Measurements from ENCODE around the gene GNA15.

The GNA15 gene

DNA sequence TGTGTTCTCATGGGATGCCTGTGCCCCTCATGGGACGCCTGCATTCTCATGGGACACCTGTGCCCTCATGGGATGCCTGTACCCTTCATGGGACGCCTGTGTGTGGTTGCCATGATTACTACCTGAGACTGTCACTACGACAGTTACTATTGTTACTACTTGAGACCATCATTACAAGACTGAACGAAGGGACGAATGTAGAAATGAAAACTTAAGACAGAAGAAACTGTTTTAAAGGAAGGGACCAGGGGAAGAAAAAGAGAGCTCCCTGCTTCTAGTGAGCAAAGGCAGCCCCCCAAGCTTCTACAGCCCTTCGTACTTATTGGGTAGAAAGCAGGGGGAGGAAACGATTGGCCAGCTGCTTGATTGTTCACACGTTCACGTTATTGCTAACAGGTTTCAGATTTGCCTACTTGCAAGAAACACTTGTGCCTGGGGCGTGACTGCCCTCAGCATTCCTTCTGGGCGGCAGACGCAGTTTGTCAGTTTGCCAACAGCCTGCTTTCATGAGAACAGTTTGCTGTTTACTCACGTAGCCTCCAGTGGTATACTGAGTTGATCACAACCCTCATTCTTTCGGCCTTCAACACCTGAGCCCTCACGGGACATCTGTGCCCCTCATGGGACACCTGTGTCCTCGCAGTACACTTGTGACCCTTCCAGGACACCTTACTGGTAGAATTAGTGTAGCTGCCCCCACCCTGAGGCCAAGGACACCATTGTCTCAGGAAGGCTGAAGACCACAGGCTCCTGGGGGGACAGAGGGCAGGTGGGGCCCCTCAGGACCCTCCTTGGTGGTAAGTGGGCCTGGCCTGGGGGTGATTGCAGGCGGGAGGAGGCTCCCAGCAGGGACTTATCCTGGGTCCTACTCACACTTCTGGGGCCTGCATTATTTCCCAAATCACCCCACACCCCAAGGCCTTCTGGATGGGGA lies 40.2 kb downstream of the GNA15 start:
- DNase-seq (ENCODE audit: low spot score), result no peak

DNA sequence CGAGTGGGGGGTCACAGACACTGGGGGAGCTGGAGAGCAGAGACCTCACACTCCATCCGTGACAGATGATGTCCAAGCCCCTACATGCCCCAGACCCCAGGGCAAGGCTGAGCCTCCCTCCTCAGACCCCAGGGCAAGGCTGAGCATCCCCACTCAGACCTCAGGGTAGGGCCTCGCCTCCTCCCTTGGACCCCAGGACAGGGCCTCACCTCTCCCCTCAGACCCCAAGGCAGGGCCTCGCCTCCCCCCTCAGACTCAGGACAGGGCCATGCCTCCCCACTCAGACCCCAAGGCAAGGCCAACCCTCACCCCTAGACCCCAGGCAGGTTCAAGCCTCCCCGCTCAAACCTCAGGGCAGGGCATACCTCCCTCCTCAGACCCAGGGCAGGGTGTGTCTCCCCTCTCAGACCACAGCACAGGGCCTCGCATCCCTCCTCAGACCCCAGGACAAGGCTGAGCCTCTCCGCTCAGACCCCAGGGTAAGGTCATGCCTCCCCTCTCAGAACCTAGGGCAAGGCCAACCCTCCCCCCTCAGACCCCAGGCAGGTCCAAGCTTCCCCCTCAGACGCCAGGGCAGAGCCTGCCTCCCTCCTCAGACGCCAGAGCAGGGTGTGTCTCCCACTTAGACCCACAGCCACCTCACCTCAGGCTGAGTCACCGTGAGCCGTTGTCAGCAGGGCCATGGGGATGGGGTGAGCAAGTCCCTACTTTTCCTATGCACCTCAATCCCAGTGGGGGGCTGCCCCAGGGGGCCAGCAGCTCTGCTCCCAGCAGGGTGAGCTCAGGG lies 41.1 kb downstream of the GNA15 start:
- no peak for DNase-seq (ENCODE audit: low spot score)

DNA sequence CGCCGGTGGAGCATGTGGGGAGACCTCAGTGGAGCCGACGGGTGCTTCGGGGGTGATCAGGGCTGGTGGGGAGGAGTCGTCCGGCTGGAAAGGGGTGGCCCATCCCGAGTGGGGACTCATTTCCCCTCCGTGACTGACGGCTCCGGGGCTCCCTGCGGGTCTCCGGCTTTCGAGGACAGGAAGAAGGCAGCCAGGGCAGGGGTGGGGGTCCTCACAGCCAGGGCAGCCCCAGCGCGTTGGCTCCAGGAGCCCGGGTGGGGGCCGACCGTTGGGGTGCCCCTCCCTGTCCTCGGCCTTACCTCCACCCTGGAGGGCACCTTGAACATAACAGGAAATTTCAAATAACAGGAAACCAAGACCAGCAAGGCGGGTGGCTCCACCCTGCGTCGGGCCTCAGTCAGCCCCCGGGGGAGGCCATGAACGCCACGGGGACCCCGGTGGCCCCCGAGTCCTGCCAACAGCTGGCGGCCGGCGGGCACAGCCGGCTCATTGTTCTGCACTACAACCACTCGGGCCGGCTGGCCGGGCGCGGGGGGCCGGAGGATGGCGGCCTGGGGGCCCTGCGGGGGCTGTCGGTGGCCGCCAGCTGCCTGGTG lies 42.6 kb downstream of the GNA15 start, which contains the start of gene S1PR4:
S1PR4 (plus strand) TSS at position 393 of the 596 bp plus-strand sequence; CDS start at position 417, 24 bp downstream.
- no peak for DNase-seq (ENCODE audit: low spot score)

DNA sequence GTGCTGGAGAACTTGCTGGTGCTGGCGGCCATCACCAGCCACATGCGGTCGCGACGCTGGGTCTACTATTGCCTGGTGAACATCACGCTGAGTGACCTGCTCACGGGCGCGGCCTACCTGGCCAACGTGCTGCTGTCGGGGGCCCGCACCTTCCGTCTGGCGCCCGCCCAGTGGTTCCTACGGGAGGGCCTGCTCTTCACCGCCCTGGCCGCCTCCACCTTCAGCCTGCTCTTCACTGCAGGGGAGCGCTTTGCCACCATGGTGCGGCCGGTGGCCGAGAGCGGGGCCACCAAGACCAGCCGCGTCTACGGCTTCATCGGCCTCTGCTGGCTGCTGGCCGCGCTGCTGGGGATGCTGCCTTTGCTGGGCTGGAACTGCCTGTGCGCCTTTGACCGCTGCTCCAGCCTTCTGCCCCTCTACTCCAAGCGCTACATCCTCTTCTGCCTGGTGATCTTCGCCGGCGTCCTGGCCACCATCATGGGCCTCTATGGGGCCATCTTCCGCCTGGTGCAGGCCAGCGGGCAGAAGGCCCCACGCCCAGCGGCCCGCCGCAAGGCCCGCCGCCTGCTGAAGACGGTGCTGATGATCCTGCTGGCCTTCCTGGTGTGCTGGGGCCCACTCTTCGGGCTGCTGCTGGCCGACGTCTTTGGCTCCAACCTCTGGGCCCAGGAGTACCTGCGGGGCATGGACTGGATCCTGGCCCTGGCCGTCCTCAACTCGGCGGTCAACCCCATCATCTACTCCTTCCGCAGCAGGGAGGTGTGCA lies 43.3 kb downstream of the GNA15 start:
- no peak for DNase-seq (ENCODE audit: low spot score)

DNA sequence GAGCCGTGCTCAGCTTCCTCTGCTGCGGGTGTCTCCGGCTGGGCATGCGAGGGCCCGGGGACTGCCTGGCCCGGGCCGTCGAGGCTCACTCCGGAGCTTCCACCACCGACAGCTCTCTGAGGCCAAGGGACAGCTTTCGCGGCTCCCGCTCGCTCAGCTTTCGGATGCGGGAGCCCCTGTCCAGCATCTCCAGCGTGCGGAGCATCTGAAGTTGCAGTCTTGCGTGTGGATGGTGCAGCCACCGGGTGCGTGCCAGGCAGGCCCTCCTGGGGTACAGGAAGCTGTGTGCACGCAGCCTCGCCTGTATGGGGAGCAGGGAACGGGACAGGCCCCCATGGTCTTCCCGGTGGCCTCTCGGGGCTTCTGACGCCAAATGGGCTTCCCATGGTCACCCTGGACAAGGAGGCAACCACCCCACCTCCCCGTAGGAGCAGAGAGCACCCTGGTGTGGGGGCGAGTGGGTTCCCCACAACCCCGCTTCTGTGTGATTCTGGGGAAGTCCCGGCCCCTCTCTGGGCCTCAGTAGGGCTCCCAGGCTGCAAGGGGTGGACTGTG lies 44.0 kb downstream of the GNA15 start:
- DNase-seq (ENCODE audit: low spot score), result no peak

DNA sequence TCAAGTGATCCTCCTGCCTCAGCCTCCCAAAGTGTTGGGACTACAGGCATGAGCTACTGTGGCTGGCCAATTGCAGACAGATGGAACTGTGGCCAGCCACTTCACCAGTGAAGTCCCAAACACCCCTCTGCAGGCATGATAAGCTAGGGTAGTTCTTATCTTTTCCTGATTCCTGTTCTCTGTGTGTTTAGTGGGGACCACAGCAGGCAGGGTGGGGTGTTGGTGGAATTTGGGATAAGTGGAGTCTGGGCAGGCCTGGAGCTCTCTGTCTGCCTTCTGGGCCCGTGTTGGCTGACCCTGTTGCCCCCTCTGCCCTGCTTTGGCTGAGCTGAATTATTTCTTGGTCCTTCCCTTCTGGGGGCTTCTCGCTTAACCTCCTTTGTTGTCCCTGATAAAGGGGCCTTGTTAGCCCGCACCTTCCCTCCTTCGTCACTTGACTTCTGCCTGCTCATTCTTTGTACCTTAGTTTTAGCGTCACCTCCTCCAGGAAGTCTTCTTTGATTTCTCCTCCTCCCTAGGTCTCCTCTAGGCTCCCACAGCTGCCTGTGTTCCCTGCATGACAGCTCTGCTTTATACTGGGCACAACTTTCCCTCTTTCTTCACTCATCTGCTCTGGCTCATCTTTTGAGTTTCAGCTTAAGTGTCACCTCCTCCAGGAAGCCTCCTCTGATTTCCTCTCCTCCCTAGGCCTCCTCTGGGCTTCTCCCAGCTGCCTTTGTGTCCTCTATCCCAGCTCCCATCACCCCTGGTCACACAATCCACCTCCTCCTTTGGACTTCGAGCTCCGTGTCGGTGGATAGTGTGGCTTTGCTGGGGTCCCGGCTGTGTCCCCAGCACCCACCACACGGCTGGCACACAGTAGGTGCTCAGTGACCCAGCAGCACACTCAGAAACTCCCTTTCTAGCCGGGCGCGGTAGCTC lies 48.1 kb downstream of the GNA15 start:
- DNase-seq (ENCODE audit: low spot score), result no peak

DNA sequence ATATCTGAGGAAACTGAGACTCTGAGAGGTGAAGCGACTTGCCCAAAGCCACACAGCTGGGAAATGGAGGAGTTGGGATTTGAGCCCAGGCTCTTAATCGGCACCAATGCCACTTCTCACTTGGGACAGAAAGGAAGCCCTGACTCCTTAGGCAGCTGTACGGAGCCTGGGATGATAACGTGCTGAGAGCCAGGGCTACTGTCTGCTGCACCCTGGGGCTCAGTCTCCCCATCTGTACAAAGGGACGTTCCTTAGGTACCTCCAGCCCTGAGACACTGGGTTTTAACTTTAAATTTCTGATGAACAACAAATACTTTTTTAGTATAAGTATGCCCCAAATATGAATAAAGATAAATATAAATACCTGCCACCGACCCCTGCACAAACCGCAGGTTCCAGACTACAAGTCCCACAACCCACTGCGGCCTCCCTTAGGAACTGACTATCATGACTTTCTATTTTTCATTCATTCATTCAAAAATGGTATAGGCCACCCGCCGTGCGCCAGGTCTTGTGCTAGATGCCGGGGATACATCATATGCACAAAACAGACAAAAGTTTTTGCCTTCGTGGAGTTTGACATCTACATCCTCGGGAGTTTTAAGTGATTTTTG lies 49.1 kb downstream of the GNA15 start:
- DNase-seq (ENCODE audit: low spot score), result no peak

DNA sequence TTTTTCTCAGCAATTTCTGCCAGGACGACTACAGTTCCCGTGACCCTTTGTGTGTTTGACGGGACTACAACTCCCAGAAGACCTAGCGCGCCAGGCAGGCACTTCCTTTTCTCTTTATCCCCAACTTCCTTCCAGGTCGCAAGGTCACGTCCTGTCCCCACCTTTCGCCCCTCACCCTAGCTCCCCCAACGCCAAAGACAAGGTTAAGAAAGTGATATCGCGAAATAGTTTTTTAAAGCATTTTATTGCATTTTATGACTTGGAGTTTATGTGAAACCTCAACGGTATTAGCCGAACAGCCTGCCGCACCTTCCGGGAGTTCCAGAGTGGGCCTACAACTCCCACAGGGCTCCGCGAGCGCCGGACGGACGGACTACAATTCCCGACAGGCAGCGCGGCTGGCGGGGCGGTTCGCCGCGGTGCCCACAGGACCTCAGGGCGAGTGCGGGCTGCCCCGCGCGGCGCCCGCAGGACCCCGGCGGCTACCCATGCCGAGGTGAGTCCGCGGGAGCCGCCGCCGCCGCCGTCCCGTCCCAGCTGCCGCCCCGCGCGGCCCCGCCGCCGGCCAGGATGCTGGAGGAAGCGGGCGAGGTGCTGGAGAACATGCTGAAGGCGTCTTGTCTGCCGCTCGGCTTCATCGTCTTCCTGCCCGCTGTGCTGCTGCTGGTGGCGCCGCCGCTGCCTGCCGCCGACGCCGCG lies 49.8 kb downstream of the GNA15 start, which contains the start of gene NCLN:
NCLN (plus strand) TSS at position 470 of the 699 bp plus-strand sequence; CDS start at position 571, 101 bp downstream.
- DNase-seq (ENCODE audit: low spot score), result peak; percentile 98

DNA sequence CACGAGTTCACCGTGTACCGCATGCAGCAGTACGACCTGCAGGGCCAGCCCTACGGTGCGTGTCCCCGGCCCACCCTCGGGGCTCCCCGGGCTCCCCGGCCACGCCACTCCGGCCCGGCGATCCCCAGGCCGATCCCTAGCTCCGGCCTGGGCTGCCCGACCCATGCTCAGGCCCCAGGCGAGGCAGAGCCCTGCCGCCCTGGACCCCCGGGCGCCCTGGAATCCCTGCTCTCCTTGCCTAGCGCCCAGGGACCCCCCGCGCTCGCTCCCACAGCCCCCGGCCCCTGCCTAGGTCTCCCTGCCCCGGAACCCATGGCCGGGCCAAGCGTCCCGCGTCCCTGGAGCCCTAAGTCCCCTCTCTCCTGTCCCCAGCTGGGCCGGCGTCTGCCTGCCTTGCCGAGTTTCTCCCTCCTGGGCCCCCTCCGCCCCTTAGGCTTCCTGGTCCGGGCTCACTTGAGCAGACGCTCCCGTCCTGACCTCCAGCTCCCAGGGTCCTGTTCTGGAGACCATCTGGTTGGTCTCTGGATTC lies 50.4 kb downstream of the GNA15 start:
- DNase-seq (ENCODE audit: low spot score), result no peak

DNA sequence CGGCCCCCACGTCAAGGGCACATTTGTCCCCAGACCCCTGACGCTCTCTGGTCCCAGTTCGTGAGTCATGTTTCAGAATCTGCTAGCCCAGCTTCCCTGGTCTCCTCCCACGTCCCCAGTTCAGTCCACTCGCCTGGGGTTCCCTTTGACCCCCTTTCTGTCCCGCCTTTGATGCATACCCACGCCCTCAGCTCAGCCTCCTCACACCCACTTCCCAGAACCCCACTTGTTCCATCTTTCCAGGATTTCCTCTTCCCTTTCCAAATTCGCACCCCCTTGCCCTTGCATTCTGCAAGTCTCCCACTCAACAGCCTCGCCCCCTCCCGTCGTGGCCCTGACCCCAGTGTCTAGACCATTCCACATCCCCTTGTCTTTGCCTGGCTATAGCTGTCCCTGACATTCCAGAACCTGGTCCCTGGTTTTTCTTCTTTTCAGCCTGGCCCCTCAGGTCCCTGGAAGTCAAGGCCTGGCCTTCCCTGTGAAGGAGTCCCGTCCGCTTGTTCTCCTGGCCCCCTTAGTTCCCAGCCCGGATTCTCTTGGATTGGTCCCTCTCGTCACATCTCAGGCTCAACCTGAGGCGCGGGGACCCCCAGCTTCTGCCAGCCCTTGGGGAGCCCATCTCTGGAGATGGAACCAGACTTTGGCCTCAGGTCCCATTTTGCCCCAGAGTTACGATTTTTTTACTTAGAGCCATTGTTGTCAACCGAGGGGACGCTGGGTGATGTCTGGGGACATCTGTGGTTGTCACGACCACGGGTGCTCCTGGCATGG lies 51.2 kb downstream of the GNA15 start:
- DNase-seq (ENCODE audit: low spot score), result no peak

DNA sequence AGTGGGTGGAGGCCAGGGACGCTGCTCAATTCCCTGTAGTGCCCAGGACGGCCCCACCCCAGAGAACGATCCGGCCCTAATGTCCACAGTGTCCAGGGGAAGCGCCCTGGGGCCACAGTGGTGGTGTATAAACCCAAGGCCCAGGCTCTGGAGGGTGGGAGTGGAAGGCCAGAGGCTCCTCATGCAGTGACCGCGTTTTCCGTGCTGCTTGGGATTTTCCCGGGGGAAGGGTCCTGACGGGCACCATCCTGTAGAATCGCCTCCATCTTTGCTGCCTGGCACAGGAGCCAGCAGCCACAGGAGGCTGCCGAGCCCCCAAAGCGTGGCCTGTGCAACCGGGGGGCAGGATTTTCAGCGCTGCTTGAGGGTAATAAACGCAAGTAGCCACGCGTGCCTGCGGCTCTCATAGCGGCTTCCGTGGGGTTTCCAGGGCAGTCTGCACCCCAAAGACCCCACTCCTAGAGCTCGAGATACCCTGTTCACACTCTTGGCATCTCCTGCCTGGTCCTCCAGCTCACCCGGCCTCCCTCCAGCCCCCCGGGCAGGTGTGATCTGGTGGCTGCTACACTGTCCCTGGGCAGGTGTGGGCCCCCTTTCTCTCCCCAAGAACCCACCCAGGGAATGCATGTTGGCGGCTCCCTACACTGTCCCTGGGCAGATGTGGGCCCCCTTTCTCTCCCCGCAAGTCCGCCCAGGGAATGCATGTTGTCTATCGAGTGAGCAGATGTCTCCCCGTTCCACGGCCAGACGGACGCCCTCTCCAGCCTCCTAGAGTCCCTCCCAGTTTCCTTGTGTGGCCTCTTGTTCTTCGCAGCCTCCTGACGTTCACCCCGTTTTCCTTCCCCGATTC lies 52.1 kb downstream of the GNA15 start:
- no peak for DNase-seq (ENCODE audit: low spot score)

DNA sequence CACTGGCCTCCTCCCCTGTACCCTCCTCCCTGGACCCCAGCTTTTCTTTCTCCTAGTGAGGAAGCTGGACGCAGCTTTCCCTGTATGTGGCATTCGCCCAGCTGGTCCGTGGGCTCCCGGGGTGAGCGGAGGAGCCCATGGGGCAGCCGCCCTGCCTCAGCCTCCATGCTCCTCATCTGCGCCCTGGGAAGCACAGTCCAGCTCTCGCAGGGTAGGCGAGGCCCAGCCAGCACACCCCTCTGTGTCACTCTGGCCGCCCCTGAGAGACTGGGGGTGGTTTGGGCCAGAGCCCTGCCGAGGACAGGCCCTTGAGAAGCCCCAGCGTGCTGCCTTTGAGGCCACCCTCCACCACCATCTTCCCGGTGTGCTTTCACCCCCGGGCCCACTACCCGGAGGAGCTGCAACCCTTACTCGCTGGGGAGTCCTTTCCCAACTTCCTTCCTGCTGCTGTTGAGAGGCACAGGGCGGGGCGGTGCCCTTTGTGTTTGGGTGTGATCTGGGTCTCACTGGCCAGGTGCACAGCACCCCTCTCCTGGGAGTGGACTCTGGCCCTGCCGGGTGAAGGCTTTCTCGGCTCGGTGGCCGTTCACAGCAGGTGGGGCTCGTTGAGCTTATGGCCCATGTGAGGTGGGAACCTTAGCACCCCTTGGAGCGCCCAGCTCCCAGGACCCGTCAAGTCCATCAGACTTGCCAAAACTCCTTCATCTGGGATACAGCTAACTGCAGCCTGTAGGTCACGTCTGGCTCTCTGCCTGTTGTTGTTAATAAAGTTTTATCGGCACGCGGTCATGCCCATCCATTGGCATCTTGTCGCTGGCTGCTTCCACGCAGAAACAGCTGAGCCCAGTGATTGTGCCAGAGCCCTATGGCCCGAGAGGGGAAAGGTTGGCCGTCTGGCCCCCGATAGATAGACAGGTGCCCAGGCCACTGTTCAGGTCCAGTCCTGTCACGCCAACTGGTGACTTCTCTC lies 53.1 kb downstream of the GNA15 start:
- no peak for DNase-seq (ENCODE audit: low spot score)

DNA sequence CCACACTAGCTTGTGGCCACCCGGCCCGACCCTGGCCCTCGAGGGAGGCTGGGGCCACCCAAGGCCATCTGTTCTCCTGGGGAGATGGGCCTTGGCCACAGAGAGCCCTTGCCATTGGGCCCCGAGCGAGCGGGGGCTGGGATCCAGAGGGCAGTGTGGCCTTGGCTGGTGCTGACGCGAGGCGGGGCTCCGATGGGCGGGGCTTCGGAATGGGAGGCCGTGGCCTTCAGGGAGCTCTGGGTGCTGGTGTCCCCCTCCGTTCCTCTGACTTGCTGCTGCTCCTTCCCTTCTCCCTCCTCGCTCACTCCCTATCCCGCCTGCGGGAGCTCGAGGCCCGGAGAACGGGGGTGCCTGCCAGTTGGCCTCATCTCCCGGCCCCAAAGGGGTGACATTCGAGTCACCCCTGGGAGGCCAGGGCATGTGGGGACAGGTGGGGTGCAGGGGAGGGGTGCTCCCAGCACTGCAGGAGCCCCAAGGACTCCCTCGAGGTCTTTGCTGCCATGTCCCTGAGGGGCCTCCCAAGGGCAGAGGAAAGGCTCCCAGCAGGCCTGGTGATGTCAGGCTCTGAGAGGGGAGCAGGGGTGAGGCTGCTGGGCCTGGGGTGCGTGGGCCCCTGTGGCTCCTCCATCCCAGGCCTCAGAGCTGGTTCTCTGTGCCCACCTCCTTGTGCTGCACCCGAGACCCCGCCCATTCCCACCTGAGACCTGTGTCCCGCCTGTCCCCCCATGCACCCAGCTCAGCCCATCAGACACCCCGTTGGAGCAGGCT lies 54.1 kb downstream of the GNA15 start:
- no peak for DNase-seq (ENCODE audit: low spot score)

DNA sequence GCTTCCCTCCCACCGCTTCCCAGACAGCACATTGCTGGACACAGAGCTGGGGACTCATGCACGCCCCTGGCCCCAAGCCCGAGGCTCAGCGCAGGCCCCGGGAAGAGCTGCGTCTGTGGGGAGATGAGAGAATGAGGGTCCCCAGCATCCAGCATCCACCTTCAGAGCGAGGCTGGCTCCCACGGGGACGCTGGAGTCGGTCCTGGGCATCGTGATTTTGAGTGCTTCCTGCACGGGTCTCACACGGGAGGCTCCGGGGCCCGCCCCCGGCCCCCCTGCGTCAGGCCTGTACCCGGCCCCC lies 54.6 kb downstream of the GNA15 start:
- DNase-seq (ENCODE audit: low spot score), result no peak
